Stimulated activated naive CD4-positive, alpha-beta T cell treated with Interleukin-2 at 50 U/mL for 16 hours (primary cell): Measurements from ENCODE around the gene GTF2I.
A peak's percentile ranks its signal among the peaks of the same experiment; 100 is the strongest.
"Not testable (repeated sequence)": the region's sequence is repeated elsewhere in the genome, so short reads cannot be mapped to it uniquely, and the experiment has no call there.

Experiments
- DNase-seq: peaks from one replicate; lab custom pipeline; 2025; lab: John Stamatoyannopoulos, UW

GTF2I gene

DNA sequence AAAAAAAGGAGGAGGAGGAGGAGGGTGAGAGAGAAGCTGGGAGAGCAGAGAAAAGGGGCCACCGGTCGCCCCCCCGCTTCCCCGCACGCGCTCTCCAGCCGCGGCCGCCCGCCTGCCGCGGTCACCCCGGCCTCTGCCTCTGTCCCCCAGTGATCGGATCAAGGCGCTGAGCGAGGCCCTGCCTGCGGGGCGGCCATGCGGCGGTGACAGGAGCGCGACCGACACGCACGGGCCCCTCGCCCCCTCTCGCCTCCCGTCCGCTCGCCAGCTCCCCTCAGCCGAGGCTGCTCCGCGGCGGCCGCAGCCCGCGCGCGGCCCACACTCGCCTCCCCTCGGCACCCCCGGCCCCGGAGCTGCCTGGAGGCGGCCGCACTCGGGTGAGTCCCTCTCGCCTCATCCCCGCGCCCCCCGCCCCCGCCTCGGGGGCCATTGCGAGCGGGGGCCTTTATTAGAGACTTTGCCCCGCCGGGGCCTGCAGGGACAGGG is at the start of gene GTF2I:
GTF2I (plus strand) TSS at position 27 of the 486 bp plus-strand sequence. CDS start 31,411 bp downstream, outside the sequence.
- peak; percentile 53 for DNase-seq

DNA sequence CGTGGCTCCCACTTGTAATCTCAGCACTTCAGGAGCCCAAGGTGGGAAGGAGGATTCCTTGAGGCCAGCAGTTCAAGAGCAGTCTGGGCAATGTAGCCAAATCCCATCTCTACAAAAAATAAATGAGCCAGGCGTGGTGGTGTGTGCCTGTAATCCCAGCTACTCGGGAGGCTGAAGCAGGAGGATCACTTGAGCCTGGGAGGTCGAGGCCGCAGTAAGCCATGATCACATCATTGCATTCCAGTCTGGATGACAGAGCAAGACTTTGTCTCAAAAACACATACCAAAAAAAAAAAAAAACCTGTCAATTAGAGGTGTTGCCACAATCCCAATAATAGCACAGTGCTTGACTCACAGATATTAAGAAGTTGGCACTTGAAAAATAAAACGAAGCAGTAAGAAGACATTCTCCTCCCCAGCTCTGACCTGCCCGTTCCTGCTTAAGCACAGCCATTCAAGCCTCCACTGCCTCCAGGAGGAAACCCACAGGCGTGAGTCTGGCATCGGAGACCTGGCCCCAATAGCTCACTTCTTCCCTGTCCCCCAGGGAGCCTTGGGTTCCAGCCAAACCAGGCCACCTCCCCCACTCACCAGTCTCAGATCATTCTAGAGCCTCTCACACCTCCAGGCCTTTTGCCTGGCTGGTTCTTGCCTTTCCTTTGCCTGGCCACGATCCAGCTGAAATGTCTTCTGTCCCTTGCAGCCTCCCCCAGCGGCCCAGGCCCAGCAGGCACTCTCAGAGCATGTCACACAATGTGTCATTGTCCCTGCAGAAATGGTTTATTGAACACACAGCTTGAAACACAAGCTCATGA is 45.3 kb upstream of the GTF2I start:
- DNase-seq: no peak

DNA sequence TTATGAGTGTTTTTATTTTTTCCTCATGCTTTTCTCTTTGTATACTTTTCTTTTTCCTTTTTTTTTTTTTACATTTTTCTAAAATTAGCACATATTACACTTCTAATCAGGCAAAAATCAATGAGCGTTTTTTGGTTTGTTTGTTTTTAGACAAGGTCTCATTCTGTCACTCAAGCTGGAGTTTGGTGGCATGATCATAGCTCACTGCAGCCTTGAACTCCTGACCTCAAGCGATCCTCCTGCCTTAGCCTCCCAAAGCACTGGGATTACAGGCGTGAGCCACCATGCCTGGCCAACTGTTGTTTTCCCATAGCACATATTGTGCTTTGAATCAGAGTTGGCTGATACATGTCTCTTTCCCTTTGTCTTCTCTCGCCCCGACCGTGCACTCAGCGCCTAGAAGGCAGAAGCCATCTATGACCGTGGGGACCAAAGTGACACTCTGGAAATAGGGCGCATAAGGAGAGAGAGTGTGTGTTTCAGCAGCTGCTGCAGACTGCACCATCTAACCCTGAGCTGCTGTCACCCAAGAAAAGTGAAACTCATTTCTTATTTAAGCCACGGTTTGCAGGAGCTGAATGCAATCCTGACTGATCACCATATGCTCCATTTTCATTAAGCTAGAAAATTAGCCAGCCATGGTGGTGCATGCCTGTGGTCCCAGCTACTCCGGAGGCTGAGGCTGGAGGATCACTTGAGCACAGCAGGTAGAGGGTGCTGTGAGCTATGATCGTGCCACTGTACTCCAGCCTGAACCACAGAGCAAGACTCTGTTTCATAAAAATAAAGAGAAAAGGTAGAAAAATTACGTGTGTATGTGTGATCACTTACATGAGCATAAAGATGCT is 41.4 kb upstream of the GTF2I start:
- DNase-seq: no peak

DNA sequence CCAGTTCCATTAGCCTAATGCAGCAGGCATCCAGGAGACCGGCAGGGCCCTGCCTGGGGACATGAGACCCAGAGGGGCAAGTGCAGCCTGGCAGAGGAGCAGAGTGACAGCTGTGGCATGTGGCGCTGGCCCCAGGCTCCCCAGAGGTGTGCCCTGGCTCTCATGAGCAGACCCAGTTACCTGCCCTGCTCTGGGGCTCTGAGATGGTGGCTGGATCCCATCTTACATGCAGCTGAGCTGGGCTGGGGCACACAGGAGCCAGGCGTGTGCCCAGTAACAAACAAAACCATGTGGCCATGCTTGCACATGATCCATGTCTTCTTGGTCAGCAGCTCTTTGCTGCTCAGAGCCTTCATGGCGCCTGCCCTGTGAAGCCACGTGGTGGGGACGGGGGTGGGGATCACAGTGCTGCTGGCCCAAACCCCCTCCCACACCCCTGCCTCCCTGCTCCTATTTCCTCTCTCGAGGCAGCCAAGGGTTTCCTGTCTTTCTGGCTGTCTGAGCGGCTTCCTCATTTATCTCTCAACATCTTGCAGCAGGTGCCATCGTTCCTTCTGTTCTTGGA is 40.3 kb upstream of the GTF2I start:
- DNase-seq: no peak

DNA sequence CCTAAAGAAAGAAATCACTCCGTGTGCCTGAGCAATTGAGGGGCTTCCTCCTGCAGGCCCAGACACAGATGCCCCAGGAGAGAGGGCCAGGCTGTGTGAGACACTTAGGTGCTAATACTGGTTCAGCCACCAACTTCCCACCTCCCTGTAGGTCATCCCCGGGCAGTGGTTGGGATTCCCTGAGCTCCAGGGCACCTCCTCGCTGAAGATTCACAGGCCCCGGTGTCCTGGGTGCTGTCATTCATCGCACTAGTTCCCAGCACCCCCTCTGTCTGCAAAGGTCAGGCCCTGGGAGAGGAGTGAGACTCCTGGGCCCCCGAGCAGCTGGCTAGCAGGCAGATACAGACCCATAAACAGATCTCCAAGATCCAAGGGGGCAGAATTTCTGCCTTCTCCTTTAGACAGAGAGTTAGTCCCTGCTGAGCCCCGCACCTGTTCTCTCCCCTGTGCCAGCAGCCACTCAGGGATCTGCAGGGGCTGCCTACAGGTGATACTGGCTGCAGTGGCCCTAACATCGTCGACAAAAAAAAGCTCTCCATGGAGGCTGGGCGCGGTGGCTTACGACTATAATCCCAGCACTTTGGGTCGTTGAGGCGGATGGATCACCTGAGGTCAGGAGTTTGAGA is 38.2 kb upstream of the GTF2I start:
- DNase-seq: no peak

DNA sequence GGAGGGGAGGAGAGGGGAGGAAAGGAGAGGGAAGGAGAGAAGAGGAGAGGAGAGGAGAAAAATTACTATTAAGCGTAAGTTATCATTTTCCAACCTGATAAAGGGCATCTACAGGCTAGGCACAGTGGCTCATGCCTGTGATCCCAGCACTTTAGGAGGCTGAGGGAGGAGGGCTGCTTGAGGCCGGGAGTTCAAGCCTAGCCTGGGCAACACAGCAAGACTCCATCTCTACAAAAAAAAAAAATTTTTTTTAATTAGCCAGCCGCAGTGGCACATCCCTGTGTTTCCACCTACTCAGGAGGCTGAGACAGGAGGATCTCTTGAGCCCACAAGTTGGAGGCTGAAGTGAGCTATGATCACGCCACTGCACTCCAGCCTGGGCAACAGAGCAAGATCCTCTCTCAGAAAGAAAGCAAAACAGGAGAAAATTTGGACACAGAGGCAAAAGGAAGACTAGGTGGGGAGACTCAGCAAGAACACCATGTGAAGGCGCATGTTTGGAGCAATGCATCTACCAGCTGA is 35.2 kb upstream of the GTF2I start:
- no peak for DNase-seq

DNA sequence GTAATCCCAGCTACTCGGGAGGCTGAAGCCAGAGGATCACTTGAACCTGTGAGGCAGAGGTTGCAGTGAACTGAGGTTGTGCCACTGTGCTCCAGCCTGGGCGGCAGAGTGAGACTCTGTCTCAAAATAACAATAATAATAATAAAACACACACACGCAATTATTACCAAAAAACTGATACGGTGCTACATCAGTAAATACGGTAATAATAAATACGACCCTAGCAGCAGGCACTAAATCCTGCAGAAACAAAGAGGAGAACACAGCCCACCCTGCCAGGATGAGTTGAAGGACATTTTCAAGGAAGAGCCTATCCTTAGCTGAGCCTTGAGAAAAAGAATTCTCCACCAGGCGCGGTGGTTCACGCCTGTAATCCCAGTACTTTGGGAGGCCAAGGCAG is 34.4 kb upstream of the GTF2I start:
- no peak for DNase-seq

DNA sequence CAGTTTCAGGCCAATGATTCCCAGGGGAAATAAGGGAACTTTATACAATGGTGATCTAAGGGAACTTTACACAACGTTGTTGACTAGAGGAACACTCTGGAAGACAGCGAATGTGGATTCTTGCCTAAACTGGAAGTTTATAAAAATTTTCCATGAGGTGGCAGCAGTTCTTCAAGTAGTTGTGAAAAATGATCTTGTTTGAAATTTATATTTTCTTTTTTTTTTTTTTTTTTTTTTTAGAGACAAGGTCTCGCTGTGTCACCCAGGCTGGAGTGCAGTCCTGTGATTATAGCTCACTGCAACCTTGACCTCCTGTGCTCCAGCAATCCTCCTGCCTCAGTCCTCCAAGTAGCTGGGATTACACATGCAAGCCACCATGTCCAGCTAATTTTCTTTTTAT is 32.1 kb upstream of the GTF2I start:
- DNase-seq: no peak

DNA sequence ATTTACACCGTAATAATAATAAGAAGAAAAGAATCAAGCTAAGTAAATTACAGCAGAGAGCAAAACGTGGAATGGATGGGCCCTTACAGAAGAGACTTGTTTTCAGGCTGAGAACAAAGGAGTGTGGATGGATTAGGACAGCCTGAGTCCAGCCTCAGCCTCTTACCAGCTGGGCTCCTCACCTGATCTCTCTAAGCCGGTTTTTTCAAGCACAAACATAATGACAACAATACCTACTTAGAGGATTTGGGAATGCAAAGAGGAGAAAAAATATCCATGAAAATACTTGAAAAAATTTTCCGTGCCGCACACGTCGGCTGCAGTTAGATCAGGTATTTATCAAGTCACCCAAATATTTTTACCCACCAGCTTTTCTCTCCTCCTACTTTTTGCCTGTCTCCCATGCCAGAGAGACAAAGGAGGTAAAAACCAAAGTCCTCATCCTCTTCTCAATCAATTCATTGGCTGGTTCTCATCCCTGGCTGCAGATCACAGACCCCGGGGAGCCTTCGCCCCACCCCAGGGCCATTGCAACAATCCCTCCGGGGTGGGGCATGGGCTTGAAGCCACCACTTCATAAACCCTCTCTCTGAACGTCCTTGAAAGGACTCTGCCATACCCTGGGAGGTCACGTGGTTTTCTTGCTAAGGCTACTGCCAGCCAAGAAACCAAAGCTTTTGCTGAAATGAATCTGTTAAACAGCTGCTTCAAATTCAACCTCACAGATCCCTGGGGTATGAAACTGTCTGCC is 29.7 kb upstream of the GTF2I start:
- no peak for DNase-seq

DNA sequence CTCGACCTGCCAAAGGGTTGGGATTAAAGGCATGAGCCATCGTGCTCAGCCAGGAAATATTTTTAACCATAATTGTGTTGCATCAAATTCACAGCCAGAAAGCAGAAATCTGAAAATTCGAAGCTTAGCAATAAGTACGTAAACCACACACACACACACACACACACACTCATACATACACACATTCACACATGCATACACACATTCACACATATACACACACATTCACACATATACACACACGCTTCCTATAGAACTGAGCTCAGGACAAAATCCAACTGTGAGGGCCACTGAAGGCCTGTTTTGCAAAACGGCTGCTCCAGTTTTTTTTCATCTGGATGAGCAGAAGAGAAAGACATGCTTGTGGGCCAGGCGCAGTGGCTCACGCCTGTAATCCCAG is 25.0 kb upstream of the GTF2I start:
- DNase-seq: no peak

DNA sequence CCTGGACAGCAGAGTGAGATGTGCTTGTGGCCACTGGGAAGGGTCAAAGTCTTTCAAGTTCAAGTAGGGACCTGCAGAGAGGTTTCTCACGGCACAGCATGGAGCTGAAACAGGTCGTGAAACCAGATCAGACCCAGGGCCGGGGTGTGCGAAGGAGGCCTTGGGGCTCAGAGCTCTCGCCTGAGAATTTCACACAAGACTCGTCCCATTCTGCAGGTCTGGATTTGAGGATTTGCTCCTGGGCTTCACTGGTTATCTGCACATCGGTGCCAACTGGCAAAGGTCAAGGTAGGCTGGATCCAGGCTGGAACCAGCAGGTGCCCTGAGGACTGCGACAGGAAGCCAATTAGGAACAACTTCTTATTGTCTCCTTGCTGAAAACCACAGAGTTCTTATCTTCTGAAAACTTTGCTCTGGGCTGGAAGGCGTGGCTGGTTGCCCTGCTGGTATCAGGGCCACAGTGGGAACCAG is 24.0 kb upstream of the GTF2I start:
- no peak for DNase-seq

DNA sequence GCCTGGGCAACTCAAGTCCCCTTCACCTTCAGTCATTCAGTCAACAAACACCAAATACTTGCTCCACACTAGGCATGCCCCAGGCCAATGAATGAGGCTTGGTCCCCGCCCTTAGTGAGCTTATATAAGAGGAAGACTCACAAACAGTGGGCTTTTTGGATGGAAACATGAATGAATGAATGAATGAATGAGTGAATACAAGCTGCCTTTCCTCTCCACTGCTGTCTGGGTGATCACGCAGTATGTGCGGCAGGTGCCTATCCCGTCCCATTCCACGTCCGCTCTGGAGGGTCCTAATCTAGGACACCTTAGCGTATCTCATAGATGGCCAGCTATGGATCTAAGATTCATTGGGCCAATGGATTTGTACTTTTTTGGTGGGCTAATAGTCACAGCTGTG is 19.8 kb upstream of the GTF2I start:
- no peak for DNase-seq

DNA sequence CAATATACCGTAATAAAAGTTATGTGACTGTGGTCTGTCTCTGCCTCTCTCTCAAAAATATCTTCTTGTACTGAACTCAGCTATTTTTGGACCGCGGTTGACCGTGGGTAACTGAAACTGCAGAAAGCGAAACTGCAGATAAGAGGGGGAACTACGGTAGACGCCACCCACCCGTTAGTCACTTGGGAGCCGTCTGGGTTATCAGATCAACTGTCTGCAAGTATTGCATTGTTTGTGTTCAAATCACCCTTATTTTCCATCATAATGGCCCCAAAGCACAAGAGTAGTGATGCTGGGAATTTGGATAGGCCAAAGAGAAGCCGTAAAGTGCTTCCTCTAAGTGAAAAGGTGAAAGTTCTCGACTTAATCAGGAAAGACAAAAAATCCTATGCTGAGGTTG is 7.5 kb upstream of the GTF2I start:
- peak; percentile 85 for DNase-seq

DNA sequence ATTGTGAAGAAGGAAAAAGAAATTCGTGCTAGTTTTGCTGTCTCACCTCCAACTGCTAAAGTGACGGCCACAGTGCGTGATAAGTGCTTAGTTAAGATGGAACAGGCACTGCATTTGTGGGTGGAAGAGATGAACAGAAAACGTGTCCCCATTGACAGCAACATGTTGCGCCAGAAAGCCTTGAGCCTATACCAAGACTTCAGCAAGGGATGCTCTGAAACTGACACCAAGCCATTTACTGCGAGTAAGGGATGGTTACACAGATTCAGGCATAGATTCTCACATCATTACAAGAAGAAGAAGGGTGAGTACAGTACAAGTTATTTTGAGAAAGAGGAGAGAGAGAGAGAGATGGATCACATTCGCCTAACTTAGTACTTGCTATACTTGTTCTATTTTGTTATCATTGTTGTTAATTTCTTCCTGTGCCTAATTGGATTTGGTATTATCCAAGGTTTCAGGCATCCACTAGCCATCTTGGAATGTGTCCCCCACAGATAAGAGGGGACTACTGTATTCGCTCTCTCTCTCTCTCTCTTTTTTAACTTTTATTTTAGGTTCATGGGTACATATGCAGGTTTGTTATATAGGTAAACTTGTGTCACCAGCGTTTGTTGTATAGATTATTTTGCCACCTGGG is 6.9 kb upstream of the GTF2I start:
- peak; percentile 24 for DNase-seq

DNA sequence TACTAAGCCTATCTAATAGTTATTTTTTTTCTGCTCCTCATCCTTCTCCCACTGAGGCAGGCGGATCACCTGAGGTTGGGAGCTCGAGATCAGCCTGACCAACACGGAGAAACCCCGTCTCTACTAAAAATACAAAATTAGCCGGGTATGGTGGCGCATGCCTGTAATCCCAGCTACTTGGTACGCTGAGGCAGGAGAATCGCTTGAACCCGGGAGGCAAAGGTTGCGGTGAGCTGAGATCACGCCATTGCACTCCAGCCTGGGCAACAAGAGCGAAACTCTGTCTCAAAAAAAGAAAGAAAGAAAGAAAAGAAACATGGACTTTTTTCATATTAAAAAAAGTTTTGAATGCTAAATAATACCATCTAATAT is 6.4 kb upstream of the GTF2I start:
- DNase-seq: not testable (repeated sequence)

DNA sequence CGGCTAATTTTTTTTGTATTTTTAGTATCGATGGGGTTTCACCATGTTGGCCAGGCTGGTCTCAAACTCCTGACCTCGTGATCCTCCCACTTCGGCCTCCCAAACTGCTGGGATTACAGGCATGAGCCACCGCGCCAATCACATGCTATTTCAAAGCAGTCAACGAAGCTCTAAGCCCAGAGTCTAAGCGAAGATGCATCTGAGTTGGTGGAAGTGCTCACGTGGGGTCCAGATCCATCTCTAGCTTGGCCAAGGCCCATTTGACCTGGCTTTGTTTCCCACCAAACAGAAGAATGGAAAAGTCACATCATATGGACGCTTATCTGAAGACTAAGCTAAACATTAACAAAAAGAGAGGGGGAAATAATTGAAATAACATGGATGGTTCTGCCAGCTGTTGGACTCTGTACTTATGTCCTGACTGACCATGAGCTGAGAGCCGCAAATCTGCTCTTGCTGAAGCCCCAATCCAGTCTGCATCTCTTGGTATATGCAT is 3.8 kb upstream of the GTF2I start:
- DNase-seq: no peak

DNA sequence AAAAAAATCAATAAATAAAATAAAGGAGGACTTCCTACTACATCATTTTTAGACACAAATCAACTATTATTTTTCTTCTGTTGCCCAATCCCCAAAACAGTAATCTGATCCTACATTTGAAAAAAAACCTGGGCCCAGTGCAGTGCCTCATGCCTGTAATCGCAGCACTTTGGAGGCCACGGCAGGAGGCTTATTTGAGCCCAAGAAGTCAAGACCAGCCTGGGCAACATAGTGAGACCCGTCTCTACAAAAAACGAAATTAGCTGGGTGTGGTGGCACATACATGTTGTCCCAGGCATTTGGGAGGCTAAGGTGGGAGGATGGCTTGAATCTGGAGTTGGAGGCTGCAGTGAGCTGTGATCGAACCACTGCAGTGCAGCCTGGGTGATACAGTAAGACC is 2.7 kb upstream of the GTF2I start:
- DNase-seq: no peak

DNA sequence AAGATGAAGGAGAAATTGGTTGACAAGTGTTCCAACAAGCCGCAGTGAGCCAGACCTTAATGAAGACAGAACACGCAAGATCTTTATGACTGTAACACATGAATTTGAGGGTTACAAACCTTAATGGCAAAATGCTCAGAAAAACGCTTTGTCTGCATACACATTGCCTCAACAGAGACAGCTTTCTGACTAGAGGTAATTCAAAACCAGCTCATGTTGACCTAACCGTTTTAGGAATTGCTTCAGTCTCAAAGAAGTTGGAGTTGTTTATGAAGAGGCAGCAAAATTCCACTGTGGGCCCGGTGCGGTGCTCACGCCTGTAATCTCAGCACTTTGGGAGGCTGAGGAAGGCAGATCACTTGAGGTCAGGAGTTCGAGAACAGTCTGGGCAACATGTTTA is 2.2 kb upstream of the GTF2I start:
- no peak for DNase-seq

DNA sequence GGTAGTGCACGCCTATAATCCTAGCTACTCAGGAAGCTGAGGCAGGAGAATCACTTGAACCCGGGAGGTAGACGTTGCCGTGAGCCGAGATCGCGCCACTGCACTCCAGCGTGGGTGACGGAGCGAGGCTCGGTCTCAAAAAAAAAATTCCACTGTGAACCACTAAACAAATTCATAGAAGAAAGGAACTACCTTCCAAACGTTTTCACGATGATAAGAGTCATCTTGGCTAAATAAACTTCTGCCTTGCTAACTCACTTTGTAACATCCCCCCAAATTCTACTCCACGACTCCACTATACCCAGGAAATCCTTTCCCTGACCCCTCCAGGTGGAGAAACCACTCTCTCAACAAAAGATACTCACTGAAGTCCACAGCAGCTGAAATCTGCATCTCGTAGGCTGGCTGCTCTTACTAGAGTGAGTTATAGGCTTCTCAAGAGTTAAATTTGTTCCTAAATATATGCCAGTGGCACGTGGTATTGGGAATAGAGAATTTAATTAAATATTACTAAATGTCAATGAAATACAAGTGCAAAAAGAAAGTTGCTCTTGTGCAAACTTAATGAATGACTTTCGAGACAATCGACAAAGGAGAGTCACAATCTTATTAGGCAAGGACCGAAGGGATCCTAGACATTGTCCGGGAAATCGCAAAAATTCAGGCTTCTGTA is 1.6 kb upstream of the GTF2I start:
- no peak for DNase-seq

DNA sequence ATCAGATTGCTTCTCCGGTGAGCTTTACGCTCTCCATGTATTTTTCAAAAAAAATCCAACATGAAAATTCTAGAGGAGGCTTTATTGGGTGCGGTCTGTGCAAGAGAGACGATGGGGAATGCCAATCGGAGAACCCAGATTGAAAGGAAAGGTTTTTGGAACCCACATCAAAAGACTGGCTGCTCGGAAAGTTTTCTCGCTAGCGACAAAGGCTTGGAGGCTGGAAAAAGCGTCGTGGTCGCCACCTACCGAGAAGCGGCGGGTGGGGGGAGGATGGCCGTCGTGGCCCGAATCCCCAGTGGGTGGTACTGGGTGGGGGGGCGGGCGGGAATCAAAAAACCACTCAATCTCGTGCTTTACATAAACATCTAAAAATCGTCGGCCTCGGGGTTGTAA is 1.1 kb upstream of the GTF2I start:
- DNase-seq: peak; percentile 53
